ENCODE data around the gene LIG1.
A peak's percentile ranks its signal among the peaks of the same experiment; 100 is the strongest.

Gene LIG1

GRCh38 chr19:48181505-48181904, 11.4 kb upstream of the LIG1 start:
- DNase-seq = no peak

DNA sequence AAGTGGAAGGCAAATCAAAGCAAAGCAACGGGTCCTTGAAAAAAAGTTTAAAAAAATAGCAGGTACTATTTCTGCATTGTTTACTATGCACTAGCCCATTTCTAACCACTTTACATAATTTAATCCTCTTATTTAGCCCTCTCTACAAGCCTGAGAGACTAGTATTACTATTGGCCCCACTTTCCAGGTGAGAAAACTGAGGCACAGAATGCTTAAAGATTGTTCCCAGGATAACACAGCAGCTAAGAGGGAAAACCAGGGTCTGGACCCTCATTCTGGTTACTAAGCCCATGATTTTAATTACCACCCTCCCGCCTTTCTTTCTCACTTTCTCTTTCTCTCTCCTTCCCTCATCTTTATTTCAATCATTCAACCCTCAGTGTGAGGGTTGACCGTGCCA, 6.1 kb upstream of the LIG1 start:
- DNase-seq = no peak

DNA sequence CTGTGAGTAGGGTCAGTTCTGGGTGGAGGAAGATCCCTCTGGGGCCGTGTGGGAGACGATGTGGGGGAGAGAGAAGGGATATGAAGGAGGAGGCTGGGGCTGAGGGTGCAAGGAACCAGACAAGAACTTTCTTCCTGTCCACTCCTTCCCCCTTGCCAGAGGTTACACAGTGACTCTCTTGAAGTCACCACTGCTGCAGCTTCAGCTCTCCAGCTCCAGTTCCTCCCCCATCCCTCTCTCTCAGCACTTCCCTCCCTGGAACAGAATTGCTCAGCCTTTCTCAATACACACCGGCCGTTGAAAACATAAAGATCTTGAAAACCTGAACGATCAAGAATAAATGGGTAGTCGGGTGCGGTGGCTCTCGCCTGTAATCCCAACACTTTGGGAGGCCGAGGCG, 5.4 kb upstream of the LIG1 start:
- DNase-seq = no peak

- DNase-seq = no peak
Observed at GRCh38 chr19:48174445-48175030, 4.4 kb upstream of the LIG1 start.

GRCh38 chr19:48171710-48172109, 1.6 kb upstream of the LIG1 start:
- no peak for DNase-seq

GRCh38 chr19:48170817-48171347, 738 bp upstream of the LIG1 start:
- DNase-seq = no peak

GRCh38 chr19:48169578-48169938, 586 bp downstream of the LIG1 start:
- peak; percentile 89 for DNase-seq

GRCh38 chr19:48168689-48169088, 1.5 kb downstream of the LIG1 start:
- no peak for DNase-seq

DNA sequence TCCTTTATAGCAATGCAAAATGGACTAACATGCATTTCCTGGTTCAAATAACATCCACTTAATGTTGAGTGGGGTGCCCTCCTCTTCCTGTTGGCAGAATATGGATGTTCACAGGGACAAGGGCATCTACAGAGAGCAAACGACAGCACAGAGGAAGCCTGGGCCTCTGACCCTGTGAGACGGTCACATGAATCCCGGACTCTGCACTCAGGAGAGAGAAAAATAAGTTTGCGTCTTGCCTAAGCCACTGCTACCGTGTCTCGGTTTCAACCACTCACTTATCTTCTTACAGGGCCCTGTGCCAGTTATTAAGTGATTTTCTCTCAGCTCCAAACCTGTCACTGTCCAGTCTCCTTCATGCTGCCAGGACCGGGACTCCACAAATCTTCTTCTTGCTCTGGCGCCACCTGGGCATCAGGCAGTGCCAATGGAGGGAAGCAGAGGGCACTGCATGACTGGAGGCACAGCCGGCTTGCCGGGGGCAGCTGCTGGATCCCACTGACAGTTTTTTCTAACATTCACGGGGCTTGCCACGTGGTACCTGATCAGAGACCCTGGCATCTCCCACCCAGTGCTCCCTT, 11.8 kb downstream of the LIG1 start:
- DNase-seq = no peak

DNA sequence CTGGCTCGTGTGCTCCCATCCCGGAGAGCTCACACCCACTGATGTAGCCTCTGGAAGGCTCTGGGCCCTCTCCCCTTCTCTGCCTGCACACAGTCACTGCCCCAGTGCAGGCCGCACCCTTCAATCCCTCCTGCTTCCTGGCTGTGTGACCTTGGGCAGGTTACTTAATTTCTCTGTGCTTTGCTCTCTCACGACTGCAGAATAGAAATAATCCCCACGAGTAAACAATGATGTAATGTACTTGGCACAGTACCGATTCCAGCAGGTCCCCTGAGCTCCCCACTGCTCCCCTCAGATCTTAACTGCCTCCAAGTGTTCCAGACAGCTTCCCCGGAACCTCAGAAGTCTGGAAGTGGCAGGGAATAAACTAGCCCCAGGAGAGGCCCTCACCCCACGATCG, 16.1 kb downstream of the LIG1 start:
- DNase-seq = no peak

- peak; percentile 54 for DNase-seq
Observed at GRCh38 chr19:48152551-48152950, 17.6 kb downstream of the LIG1 start.

DNA sequence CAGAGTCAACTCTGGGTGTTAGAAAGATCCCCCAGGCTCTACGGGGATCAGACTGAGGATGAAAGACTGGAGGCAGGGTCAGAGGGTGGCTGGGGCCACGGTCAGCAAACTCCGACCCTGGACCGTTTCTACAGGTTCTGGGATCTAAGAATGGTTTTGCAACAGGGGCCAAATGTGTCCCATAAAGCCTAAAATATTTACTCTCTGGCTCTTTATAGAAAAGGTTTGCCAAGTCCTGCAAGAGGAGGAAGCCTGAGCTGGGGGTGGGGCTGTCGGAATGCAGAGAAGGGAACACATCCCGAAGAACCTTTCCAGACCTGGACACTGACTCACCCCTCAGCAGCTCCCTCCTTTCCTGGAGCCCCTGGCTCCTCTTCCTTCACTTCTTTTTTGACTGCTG, 20.7 kb downstream of the LIG1 start:
- no peak for DNase-seq

DNA sequence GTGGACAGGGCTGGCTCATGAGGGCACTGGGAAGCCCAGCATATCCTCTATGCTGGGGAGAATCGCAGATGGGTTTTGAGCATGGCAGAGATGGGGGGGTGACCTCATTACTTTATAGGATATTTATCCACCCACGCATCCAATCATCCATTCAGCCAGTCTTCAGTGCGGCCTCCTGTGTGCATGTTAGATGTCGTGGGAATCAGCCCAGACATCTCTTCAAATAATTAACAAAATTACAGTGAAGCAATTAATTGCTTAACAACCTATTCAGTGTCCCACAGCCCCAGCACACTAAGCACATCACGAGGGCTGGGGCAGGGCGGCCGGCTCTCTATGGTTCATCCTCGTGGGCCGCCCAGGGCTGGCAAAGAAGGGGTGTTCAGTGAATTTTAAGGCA, 21.6 kb downstream of the LIG1 start:
- no peak for DNase-seq

DNA sequence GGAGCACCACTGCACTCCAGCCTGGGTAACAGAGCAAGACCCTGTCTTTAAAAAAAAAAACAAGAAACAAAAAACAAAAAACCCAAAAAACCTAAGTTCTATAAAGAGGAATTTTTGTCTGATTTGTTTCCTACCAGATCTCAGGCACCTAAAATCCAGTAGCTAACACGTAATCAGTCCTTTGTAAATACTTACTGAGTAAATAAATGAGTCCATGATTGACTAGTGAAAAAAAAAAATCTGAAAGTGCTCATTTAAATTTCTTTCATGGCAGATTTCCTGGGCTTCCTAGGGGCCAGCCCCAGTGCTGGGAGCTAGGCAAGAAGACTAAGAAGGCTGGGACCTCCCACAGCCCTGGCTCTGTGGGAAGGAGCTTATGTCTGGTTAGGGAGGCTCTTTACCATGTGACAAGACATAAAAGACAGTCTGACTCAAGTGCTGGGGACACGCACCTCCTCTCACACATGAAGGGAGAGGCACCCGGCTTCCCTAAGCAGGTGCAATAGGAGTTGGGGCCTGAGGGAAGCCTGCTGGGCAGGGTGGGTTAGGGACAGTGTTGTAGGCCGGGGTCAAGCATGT, 22.5 kb downstream of the LIG1 start:
- DNase-seq = no peak

DNA sequence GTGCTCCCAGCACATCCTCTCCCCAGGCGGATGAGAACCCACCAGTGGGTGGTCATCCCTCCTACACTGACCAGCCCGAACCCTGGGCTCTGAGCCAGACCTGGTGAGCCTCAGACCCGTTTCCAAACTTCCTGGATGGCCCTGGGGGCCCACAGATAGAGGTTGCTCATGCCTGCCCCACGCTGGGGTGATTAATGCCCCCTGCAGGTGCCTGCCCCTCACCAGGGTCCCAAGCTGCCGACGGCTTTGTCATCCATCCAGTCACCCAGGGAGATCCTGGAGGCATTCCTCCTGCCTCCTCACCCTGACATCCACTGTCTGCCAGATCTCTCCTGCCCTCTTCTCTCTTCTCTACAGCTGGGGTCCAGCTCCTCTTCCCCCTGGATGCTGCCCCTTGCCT, 31.1 kb downstream of the LIG1 start:
- DNase-seq = no peak

- DNase-seq = no peak
Observed at GRCh38 chr19:48137411-48137810, 32.7 kb downstream of the LIG1 start.

DNA sequence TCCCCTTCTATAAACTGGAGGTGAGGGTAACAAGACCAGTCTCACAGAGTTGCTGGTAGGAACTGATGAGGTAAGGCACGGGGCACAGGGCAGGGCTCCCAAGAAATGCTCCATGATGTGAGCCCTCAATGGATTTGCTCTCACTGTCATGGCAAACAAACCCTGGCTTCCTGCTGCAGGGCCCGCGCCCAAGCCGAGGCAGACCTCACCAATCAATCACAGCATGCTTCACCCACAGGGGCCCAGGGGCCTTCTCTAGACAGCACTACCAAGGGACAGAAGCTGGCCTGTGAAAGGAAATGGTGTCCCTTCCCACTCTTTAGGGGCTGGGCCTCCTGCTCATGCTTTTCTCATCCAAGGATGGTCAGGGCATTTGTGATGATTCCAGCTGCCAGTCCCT, 33.6 kb downstream of the LIG1 start:
- no peak for DNase-seq

GRCh38 chr19:48135411-48135810, 34.7 kb downstream of the LIG1 start:
- peak; percentile 7 for DNase-seq

- DNase-seq = no peak
Observed at GRCh38 chr19:48133094-48133493, 37.0 kb downstream of the LIG1 start.

DNA sequence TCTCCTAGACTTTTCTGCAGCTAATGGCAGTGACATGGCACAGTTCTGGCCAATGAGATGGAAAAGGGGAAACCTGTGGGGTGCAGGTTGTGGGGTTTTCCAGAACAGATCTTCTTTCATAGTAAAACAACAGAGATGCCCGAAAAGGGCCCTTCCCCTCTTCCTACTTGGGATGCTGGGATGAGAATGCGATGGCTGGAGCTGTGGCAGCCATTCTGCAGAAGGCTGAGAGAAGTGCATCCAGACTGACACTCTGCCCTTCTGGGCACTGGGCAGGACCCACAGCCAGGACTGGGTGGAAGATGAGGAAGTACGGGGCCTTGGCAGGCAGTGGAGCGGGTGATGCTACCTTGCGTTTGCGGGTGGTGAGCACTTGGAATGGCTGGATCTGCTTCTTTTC, 42.6 kb downstream of the LIG1 start:
- no peak for DNase-seq

DNA sequence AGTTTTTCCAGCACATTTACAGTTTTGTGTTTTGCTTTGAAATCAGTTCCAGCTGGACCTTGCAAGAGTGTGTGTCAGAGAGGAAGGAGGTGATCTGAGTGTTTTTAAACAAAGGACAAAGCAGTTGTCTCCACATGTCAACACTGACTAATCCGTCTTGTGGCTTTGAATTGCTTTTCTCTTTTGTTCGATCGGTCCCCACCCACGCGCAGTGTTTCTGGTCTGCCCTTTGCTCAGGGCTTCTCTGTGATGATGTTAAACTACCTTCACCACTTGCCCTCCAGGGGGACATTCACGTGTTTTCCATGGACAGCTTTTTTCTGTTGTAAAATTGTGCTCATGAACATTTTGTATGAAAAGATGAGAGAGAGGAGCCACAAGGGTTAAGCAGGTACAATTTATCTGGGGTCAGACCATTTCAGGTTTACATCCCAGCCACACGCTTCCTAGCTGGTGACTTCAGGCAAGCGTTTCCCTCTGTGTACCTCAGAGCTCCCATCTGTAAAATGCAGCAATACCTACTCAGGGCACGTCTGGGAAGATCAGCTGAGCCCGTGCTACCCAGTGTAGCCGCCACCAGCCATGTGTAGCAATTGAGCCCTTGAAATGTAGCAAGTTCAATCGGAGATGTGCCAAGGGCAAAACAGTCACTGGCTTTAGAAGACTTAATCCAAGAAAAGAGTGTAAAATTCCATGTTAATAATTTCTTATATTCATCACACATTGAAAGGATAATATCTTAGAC, 46.1 kb downstream of the LIG1 start:
- no peak for DNase-seq

DNA sequence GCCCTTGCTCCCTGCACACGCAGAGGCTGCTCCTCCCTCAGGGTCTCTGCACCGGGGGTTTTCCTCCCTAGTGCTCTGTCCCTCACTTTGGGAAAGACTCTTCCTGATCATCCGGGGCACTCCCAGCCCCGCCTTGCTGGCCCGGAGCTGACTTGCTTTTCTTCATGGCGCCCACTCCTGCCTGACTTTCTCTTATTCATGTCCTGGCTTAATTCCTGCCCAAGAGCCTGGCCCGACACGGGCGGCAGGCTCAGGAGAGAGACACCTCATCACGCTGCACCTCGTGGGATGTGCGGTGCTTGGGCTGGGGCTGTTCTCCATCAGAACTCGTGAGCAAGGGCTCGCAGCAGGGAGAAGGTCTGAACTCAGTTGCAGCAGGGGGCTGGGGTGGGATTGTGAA, 47.7 kb downstream of the LIG1 start:
- no peak for DNase-seq

GRCh38 chr19:48121909-48122371, 48.2 kb downstream of the LIG1 start:
- no peak for DNase-seq

- no peak for DNase-seq
Observed at GRCh38 chr19:48121066-48121465, 49.1 kb downstream of the LIG1 start.
